ENCODE data around the gene CITED2. TPM values are rescaled to one million over a fixed set of nuclear protein-coding genes. Genes with fewer than 3 reads are reported as not detected.

Gene CITED2
- total and polyA plus RNA-seq, 2 experiments from 2014 or later: 26.6 to 76.9 TPM

DNA sequence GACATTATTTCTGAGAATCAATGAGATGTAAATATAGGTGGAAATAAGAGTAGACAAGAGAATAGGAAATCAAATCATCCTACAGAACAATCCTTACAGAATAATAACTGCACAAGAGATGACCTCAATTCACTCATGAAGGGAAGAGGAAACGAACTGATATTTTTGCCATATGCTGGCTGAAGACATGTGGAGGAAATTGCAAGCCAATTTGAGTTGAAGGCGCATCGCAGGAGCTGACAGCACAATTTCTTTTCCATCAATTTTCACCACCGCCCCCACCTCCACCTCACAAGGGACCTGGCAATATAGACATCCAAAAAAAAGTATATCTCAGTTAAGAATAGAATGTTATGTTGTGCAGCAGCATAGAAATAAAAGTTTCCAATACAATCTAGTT lies 20.3 kb downstream of the CITED2 start:
- H3K36me3 Mint-ChIP-seq (ENCODE audit: low read depth): no peaks in the 10 kb centered on the region
- H4K20me1 ChIP-seq (replicated peaks; ENCODE audit: insufficient read depth): no peaks in the 10 kb centered on the region
- no peak overlapping the region for H3K4me3 Mint-ChIP-seq
- no peak overlapping the region for H3K27ac Mint-ChIP-seq
- no peaks in the 10 kb centered on the region for H3K4me1 ChIP-seq (ENCODE audit: insufficient read depth)
- no peaks in the 10 kb centered on the region for H3K9me2 ChIP-seq (ENCODE audit: insufficient read depth)
- no peaks in the 10 kb centered on the region for H3K27me3 ChIP-seq (ENCODE audit: insufficient read depth)
- ATAC-seq (no peak), DNase-seq (ENCODE audit: low spot score) (no peak)
- H3K4me2 ChIP-seq: no peak overlapping the region
- no peak overlapping the region for H2AFZ ChIP-seq
- H3K4me3 ChIP-seq: no peak overlapping the region
- H3K9me3 Mint-ChIP-seq: no peaks in the 10 kb centered on the region
- no peak overlapping the region for H3K27ac ChIP-seq (ENCODE audit: low read depth)
- no peaks in the 10 kb centered on the region for H3K36me3 ChIP-seq (ENCODE audit: insufficient read depth)
- H3K4me1 Mint-ChIP-seq: peaks cover 3% of the 10 kb centered on the region; the same call in 1 of the 3 replicates
- peaks cover 2% of the 10 kb centered on the region for H3K27me3 Mint-ChIP-seq (ENCODE audit: insufficient read depth, low read depth, poor library complexity)
- H3K79me2 ChIP-seq (replicated peaks; ENCODE audit: insufficient read depth): no peaks in the 10 kb centered on the region
- no peaks in the 10 kb centered on the region for H3F3A ChIP-seq (replicated peaks; ENCODE audit: low read depth)
- TF ChIP-seq ZNF114 (CRISPR knock-in tag; IDR thresholded peaks at IDR 0.05) (no peak), ZNF331 (CRISPR knock-in tag; IDR thresholded peaks at IDR 0.05; ENCODE audit: low read depth) (no peak), EZH2 (IDR thresholded peaks at IDR 0.05; ENCODE audit: low read depth, unreplicated experiment) (no peak), NANOG (IDR thresholded peaks at IDR 0.05; ENCODE audit: borderline replicate concordance) (no peak), STAT1 (IDR thresholded peaks at IDR 0.05; ENCODE audit: unreplicated experiment) (no peak)
- TF ChIP-seq, protein P1, sequence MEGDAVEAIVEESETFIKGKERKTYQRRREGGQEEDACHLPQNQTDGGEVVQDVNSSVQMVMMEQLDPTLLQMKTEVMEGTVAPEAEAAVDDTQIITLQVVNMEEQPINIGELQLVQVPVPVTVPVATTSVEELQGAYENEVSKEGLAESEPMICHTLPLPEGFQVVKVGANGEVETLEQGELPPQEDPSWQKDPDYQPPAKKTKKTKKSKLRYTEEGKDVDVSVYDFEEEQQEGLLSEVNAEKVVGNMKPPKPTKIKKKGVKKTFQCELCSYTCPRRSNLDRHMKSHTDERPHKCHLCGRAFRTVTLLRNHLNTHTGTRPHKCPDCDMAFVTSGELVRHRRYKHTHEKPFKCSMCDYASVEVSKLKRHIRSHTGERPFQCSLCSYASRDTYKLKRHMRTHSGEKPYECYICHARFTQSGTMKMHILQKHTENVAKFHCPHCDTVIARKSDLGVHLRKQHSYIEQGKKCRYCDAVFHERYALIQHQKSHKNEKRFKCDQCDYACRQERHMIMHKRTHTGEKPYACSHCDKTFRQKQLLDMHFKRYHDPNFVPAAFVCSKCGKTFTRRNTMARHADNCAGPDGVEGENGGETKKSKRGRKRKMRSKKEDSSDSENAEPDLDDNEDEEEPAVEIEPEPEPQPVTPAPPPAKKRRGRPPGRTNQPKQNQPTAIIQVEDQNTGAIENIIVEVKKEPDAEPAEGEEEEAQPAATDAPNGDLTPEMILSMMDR (conservative IDR thresholded peaks at IDR 0.05; ENCODE audit: low read depth in 2 of 2): no peak
- TF ChIP-seq, protein P2, sequence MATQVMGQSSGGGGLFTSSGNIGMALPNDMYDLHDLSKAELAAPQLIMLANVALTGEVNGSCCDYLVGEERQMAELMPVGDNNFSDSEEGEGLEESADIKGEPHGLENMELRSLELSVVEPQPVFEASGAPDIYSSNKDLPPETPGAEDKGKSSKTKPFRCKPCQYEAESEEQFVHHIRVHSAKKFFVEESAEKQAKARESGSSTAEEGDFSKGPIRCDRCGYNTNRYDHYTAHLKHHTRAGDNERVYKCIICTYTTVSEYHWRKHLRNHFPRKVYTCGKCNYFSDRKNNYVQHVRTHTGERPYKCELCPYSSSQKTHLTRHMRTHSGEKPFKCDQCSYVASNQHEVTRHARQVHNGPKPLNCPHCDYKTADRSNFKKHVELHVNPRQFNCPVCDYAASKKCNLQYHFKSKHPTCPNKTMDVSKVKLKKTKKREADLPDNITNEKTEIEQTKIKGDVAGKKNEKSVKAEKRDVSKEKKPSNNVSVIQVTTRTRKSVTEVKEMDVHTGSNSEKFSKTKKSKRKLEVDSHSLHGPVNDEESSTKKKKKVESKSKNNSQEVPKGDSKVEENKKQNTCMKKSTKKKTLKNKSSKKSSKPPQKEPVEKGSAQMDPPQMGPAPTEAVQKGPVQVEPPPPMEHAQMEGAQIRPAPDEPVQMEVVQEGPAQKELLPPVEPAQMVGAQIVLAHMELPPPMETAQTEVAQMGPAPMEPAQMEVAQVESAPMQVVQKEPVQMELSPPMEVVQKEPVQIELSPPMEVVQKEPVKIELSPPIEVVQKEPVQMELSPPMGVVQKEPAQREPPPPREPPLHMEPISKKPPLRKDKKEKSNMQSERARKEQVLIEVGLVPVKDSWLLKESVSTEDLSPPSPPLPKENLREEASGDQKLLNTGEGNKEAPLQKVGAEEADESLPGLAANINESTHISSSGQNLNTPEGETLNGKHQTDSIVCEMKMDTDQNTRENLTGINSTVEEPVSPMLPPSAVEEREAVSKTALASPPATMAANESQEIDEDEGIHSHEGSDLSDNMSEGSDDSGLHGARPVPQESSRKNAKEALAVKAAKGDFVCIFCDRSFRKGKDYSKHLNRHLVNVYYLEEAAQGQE (IDR thresholded peaks at IDR 0.05; ENCODE audit: unreplicated experiment): no peak
- TF ChIP-seq, protein P3, sequence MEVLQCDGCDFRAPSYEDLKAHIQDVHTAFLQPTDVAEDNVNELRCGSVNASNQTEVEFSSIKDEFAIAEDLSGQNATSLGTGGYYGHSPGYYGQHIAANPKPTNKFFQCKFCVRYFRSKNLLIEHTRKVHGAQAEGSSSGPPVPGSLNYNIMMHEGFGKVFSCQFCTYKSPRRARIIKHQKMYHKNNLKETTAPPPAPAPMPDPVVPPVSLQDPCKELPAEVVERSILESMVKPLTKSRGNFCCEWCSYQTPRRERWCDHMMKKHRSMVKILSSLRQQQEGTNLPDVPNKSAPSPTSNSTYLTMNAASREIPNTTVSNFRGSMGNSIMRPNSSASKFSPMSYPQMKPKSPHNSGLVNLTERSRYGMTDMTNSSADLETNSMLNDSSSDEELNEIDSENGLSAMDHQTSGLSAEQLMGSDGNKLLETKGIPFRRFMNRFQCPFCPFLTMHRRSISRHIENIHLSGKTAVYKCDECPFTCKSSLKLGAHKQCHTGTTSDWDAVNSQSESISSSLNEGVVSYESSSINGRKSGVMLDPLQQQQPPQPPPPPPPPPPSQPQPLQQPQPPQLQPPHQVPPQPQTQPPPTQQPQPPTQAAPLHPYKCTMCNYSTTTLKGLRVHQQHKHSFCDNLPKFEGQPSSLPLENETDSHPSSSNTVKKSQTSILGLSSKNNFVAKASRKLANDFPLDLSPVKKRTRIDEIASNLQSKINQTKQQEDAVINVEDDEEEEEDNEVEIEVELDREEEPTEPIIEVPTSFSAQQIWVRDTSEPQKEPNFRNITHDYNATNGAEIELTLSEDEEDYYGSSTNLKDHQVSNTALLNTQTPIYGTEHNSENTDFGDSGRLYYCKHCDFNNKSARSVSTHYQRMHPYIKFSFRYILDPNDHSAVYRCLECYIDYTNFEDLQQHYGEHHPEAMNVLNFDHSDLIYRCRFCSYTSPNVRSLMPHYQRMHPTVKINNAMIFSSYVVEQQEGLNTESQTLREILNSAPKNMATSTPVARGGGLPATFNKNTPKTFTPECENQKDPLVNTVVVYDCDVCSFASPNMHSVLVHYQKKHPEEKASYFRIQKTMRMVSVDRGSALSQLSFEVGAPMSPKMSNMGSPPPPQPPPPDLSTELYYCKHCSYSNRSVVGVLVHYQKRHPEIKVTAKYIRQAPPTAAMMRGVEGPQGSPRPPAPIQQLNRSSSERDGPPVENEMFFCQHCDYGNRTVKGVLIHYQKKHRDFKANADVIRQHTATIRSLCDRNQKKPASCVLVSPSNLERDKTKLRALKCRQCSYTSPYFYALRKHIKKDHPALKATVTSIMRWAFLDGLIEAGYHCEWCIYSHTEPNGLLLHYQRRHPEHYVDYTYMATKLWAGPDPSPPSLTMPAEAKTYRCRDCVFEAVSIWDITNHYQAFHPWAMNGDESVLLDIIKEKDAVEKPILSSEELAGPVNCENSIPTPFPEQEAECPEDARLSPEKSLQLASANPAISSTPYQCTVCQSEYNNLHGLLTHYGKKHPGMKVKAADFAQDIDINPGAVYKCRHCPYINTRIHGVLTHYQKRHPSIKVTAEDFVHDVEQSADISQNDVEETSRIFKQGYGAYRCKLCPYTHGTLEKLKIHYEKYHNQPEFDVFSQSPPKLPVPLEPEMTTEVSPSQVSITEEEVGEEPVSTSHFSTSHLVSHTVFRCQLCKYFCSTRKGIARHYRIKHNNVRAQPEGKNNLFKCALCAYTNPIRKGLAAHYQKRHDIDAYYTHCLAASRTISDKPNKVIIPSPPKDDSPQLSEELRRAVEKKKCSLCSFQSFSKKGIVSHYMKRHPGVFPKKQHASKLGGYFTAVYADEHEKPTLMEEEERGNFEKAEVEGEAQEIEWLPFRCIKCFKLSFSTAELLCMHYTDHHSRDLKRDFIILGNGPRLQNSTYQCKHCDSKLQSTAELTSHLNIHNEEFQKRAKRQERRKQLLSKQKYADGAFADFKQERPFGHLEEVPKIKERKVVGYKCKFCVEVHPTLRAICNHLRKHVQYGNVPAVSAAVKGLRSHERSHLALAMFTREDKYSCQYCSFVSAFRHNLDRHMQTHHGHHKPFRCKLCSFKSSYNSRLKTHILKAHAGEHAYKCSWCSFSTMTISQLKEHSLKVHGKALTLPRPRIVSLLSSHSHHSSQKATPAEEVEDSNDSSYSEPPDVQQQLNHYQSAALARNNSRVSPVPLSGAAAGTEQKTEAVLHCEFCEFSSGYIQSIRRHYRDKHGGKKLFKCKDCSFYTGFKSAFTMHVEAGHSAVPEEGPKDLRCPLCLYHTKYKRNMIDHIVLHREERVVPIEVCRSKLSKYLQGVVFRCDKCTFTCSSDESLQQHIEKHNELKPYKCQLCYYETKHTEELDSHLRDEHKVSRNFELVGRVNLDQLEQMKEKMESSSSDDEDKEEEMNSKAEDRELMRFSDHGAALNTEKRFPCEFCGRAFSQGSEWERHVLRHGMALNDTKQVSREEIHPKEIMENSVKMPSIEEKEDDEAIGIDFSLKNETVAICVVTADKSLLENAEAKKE (CRISPR knock-in tag; IDR thresholded peaks at IDR 0.05): no peak
